HFFc6 (cell line): ENCODE data around the gene LAMC1. TPM values are rescaled to one million over a fixed set of nuclear protein-coding genes. Genes with fewer than 3 reads are reported as not detected.

Experiments
- DNase-seq: peaks from one replicate; pipeline ENCODE4 v3.0.0-alpha.2; 2018
- H3K27ac Mint-ChIP-seq: 2 replicates; pipeline ENCODE4 v1.8.0; 2020; ENCODE audit warnings: mild to moderate bottlenecking, mixed read lengths
- H3K27me3 Mint-ChIP-seq: 2 replicates; pipeline ENCODE4 v1.8.0; 2021; ENCODE audit warnings: mild to moderate bottlenecking, moderate library complexity, mixed read lengths; ENCODE audit not compliant: insufficient read depth
- H3K36me3 Mint-ChIP-seq: 2 replicates; pipeline ENCODE4 v1.8.0; 2021; ENCODE audit warnings: low read depth, mixed read lengths
- H3K4me1 Mint-ChIP-seq: 2 replicates; pipeline ENCODE4 v1.8.0; 2020; ENCODE audit warnings: low read depth, mixed read lengths
- H3K4me3 Mint-ChIP-seq: 2 replicates; pipeline ENCODE4 v1.8.0; 2020; ENCODE audit warnings: mild to moderate bottlenecking, moderate library complexity, mixed read lengths
- H3K9me3 Mint-ChIP-seq: 2 replicates; pipeline ENCODE4 v1.8.0; 2020; ENCODE audit warnings: mild to moderate bottlenecking, mixed read lengths
- CTCF ChIP-seq: fragments of 200-600 bp; sonication (generic); IDR thresholded peaks from 2 replicates; pipeline ENCODE4 v1.5.0; 2021; ENCODE audit warnings: antibody characterized with exemption, mild to moderate bottlenecking
- total RNA-seq, 6 experiments: library from RNA; stranded (reverse); fragmentation: NEBNext Ultra II Directional; extraction: Animal tissue kit (Norgen Biotek cat#: 25700); gene quantifications; 2 replicates in 1 of 6; 3 replicates in 5 of 6; pipeline ENCODE4 v1.2.3, GENCODE V29; 2021

The LAMC1 gene
- total RNA-seq, 6 experiments from 2014 or later: 352 to 465 (median 393) TPM

- Mint-ChIP-seq H3K27ac (peak overlapping the region; percentile 56), H3K4me3 (no peak overlapping the region), H3K36me3 (peaks cover 29% of the 10 kb centered on the region; the same call in 1 of the 2 replicates), H3K9me3 (no peaks in the 10 kb centered on the region), H3K4me1 (peaks cover 89% of the 10 kb centered on the region), H3K27me3 (peaks cover 2% of the 10 kb centered on the region; the same call in 1 of the 2 replicates)
- TF ChIP-seq CTCF: no peak
- DNase-seq: no peak
Observed at GRCh38 chr1:183051546-183051945, 28.3 kb downstream of the LAMC1 start.

- Mint-ChIP-seq H3K27ac (peak overlapping the region; percentile 5; the same call in 1 of the 2 replicates), H3K4me1 (peaks cover 81% of the 10 kb centered on the region), H3K36me3 (peaks cover 29% of the 10 kb centered on the region; the same call in 1 of the 2 replicates), H3K27me3 (peaks cover 2% of the 10 kb centered on the region; the same call in 1 of the 2 replicates), H3K9me3 (no peaks in the 10 kb centered on the region), H3K4me3 (no peak overlapping the region)
- no peak for TF ChIP-seq CTCF
- DNase-seq: no peak
Observed at GRCh38 chr1:183052861-183053260, 29.6 kb downstream of the LAMC1 start.

DNA sequence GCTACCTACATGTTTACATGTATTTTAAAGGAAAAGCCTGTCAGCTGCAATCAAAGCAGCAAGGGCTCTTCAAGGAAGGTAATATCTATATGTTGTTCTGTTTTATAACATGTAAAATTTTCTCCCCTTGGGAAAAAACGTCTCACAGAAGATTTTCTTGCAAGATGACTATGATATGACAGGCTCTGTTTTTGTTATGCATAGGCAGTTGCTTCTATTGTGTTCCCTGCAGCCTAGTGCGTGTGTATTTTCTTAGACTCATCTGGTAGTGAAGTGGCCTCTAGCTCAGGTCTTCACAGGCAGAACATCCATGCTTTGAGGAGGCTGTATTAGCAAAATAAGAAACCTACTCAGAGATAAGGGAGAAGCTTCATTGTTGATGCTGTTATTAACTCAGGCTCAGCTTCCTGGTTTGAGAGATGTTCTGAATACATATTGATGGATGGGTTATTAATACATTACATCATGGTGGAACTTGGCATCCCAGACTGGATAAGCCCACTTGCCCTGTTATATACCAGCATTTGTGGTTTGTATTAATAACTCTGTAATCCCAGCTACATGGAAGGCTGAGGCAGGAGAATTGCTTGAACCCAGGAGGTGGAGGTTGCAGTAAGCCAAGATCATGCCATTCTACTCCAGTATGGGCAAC is 35.8 kb downstream of the LAMC1 start:
- no peaks in the 10 kb centered on the region for H3K27me3 Mint-ChIP-seq
- no peak for TF ChIP-seq CTCF
- H3K9me3 Mint-ChIP-seq: no peaks in the 10 kb centered on the region
- H3K27ac Mint-ChIP-seq: no peak overlapping the region
- peaks cover 30% of the 10 kb centered on the region for H3K4me1 Mint-ChIP-seq
- H3K36me3 Mint-ChIP-seq: peaks cover 7% of the 10 kb centered on the region; the same call in 1 of the 2 replicates
- no peak for DNase-seq
- no peak overlapping the region for H3K4me3 Mint-ChIP-seq

- Mint-ChIP-seq H3K4me3 (no peak overlapping the region), H3K36me3 (peaks cover 9% of the 10 kb centered on the region), H3K4me1 (peaks cover 22% of the 10 kb centered on the region), H3K9me3 (no peaks in the 10 kb centered on the region), H3K27ac (no peak overlapping the region), H3K27me3 (no peaks in the 10 kb centered on the region)
- DNase-seq: no peak
- no peak for TF ChIP-seq CTCF
Observed at GRCh38 chr1:183061194-183061593, 38.0 kb downstream of the LAMC1 start.

GRCh38 chr1:183063349-183063748 is 40.1 kb downstream of the LAMC1 start:
- no peak overlapping the region for H3K4me3 Mint-ChIP-seq
- H3K27me3 Mint-ChIP-seq: no peaks in the 10 kb centered on the region
- H3K4me1 Mint-ChIP-seq: peaks cover 24% of the 10 kb centered on the region
- no peak overlapping the region; the same call in 1 of the 2 replicates for H3K27ac Mint-ChIP-seq
- DNase-seq: no peak
- no peaks in the 10 kb centered on the region for H3K9me3 Mint-ChIP-seq
- H3K36me3 Mint-ChIP-seq: peaks cover 16% of the 10 kb centered on the region
- TF ChIP-seq CTCF: no peak
